Endothelial cell of umbilical vein (primary cell): Measurements from ENCODE around the gene SERPINE1. TPM values are rescaled to one million over a fixed set of nuclear protein-coding genes. Genes with fewer than 3 reads are reported as not detected.

Experiments
- BruUV-seq: library from RNA; stranded (reverse); fragments of 400-500 nt; replicated peaks from 2 replicates; lab custom pipeline; 2021; lab: Mats Ljungman, UMichigan
- CTCF ChIA-PET: fragments of 300-600, 350-600 bp; sonication (Branson Sonifier 250); formaldehyde crosslinking; loops from one replicate; lab custom pipeline; 2021; ENCODE audit warnings: antibody characterized with exemption, inconsistent platforms; lab: Charles Lee
- POLR2A ChIA-PET: fragments of 300-600, 350-600 bp; sonication (Branson Sonifier 250); formaldehyde crosslinking; loops from one replicate; lab custom pipeline; 2021; ENCODE audit warnings: antibody characterized with exemption, inconsistent platforms; lab: Charles Lee
- DNase-seq: peaks from one replicate; pipeline ENCODE4 v3.0.0-alpha.2; 2011; ENCODE audit warnings: low read depth, low spot score
- FAIRE-seq: peaks from 2 replicates; lab custom pipeline; 2011; peaks lifted over from hg19 to GRCh38; lab: Jason Lieb, UNC
- H2AFZ ChIP-seq: 2 replicates; pipeline ENCODE4 v1.6.0; 2012; ENCODE audit warnings: low read depth, low read length, control low read depth, inconsistent platforms
- H3K27ac ChIP-seq: 2 replicates; pipeline ENCODE4 v1.5.1; 2011; ENCODE audit warnings: low read depth, mild to moderate bottlenecking, control low read depth, low read length, moderate library complexity; ENCODE audit not compliant: insufficient read depth
- H3K27me3 ChIP-seq, 2 experiments: 2 replicates each; pipeline versions ENCODE4 v1.6.0 to v1.6.1; 2011; ENCODE audit warnings: low read length in 2 of 2, mixed read lengths in 1 of 2; ENCODE audit not compliant: control insufficient read depth in 2 of 2, insufficient read depth in 2 of 2
- H3K36me3 ChIP-seq, 2 experiments: 2 replicates in 1 of 2; 3 replicates in 1 of 2; pipeline ENCODE4 v1.5.1; 2011; ENCODE audit warnings: low read length in 2 of 2, mild to moderate bottlenecking in 1 of 2, moderate library complexity in 1 of 2; ENCODE audit not compliant: control insufficient read depth in 2 of 2, insufficient read depth in 2 of 2; ENCODE audit errors: extremely low read depth in 1 of 2
- H3K4me1 ChIP-seq: 3 replicates; pipeline ENCODE4 v1.5.1; 2011; ENCODE audit warnings: mild to moderate bottlenecking, low read length; ENCODE audit not compliant: control insufficient read depth, insufficient read depth; ENCODE audit errors: extremely low read depth
- H3K4me2 ChIP-seq: 2 replicates; pipeline ENCODE4 v1.6.1; 2011; ENCODE audit warnings: low read length, control low read depth, mixed read lengths; ENCODE audit not compliant: insufficient read depth
- H3K4me3 ChIP-seq, 3 experiments: fragments of 200-600 bp in 1 of 3; sonication (generic), shearing (Covaris generic) in 1 of 3; replicated peaks in 1 of 3; 2 replicates each; pipeline ENCODE4 v1.5.1; 2011 to 2016; ENCODE audit warnings: control low read depth in 3 of 3, low read length in 3 of 3, mild to moderate bottlenecking in 2 of 3, inconsistent platforms in 1 of 3, low read depth in 1 of 3, moderate library complexity in 1 of 3; ENCODE audit not compliant: insufficient read depth in 1 of 3
- H3K79me2 ChIP-seq: 2 replicates; pipeline ENCODE4 v1.6.0; 2012; ENCODE audit warnings: low read length, inconsistent platforms; ENCODE audit not compliant: control insufficient read depth, insufficient read depth
- H3K9ac ChIP-seq: replicated peaks from 2 replicates; pipeline ENCODE3; 2011; ENCODE audit warnings: low read length, control low read depth; ENCODE audit not compliant: insufficient read depth; ENCODE audit errors: extremely low read depth
- H3K9me1 ChIP-seq: replicated peaks from 3 replicates; pipeline ENCODE4 v1.6.0; 2011; ENCODE audit warnings: mild to moderate bottlenecking, low read length; ENCODE audit not compliant: control insufficient read depth, insufficient read depth; ENCODE audit errors: extremely low read depth
- H3K9me3 ChIP-seq: replicated peaks from 2 replicates; pipeline ENCODE4 v1.5.1; 2012; ENCODE audit warnings: low read length, inconsistent platforms; ENCODE audit not compliant: control insufficient read depth, insufficient read depth
- H4K20me1 ChIP-seq: replicated peaks from 2 replicates; pipeline ENCODE3; 2011; ENCODE audit warnings: mild to moderate bottlenecking, low read length; ENCODE audit not compliant: control insufficient read depth, insufficient read depth; ENCODE audit errors: extremely low read depth
- CTCF ChIP-seq, 2 donors: IDR thresholded peaks; 1 replicate in 1 of 2; 2 replicates in 1 of 2; pipeline ENCODE4 v1.5.1; 2011; ENCODE audit warnings: low read length in 2 of 2, mild to moderate bottlenecking in 2 of 2, moderate library complexity in 2 of 2, control low read depth in 1 of 2, inconsistent platforms in 1 of 2, low read depth in 1 of 2; ENCODE audit not compliant: insufficient read depth in 1 of 2; ENCODE audit errors: extremely low read depth in 1 of 2
- EZH2 ChIP-seq: IDR thresholded peaks from 2 replicates; pipeline ENCODE4 v1.6.1; 2012; ENCODE audit warnings: borderline replicate concordance, low read depth, mild to moderate bottlenecking, moderate library complexity, low read length, inconsistent platforms; ENCODE audit not compliant: severe bottlenecking
- FOS ChIP-seq: IDR thresholded peaks from 2 replicates; pipeline ENCODE4 v1.6.1; 2011; ENCODE audit warnings: mild to moderate bottlenecking, low read length, moderate library complexity, borderline replicate concordance; ENCODE audit not compliant: insufficient read depth
- GATA2 ChIP-seq: IDR thresholded peaks from 2 replicates; pipeline ENCODE4 v1.7.0; 2011; ENCODE audit warnings: low read depth, mild to moderate bottlenecking, moderate library complexity, mixed read lengths, low read length; ENCODE audit not compliant: insufficient read length, insufficient read depth
- JUN ChIP-seq: IDR thresholded peaks from 2 replicates; pipeline ENCODE4 v1.6.1; 2011; ENCODE audit warnings: borderline replicate concordance, low read depth; ENCODE audit not compliant: insufficient read length, insufficient read depth
- MAX ChIP-seq: IDR thresholded peaks from 2 replicates; pipeline ENCODE4 v1.6.1; 2011; ENCODE audit not compliant: insufficient read depth, insufficient read length
- MYC ChIP-seq: IDR thresholded peaks from one replicate; pipeline ENCODE4 v1.6.1; 2011; ENCODE audit warnings: mild to moderate bottlenecking, low read depth, low read length
- POLR2A ChIP-seq: IDR thresholded peaks from 2 replicates; pipeline ENCODE4 v1.6.1; 2012; ENCODE audit warnings: low read depth, mild to moderate bottlenecking, control low read depth, low read length
- POLR2AphosphoS5 ChIP-seq: IDR thresholded peaks from 2 replicates; pipeline ENCODE4 v1.6.1; 2012; ENCODE audit warnings: low read depth, mild to moderate bottlenecking, control low read depth, low read length, moderate library complexity; ENCODE audit not compliant: insufficient read depth
- dilution Hi-C: fragments of 300-500 bp; cut with MboI; formaldehyde crosslinking; loops from one replicate; pipeline ENCODE4 v1.15.0; 2019; ENCODE audit warnings: low sequenced_read_pairs; ENCODE audit not compliant: extremely low pct_ligation_motif_present
- intact Hi-C: fragments of 100-400 bp; cut with micrococcal nuclease; formaldehyde crosslinking; loops from one replicate; pipeline ENCODE4 v1.10.0; 2022
- polyA plus RNA-seq, 4 experiments: library from polyadenylated mRNA; depleted of rRNA in 3 of 4; stranded (reverse) in 3 of 4; unstranded in 1 of 4; fragments of >200 nt; gene quantifications; 2 replicates each; pipeline versions ENCODE4 v1.2.1 to v1.2.3, GENCODE V29; 2011 to 2012; ENCODE audit warnings: missing spikeins in 1 of 4
- total RNA-seq: library from RNA; stranded (reverse); gene quantifications from 2 replicates; pipeline ENCODE4 v1.2.3, GENCODE V29; 2021

The SERPINE1 gene
- total and polyA plus RNA-seq, 2 donors (not counting 3 experiments of a cell fraction or from before 2014, with no cell fraction given), result 2,296 to 4,637 TPM

DNA sequence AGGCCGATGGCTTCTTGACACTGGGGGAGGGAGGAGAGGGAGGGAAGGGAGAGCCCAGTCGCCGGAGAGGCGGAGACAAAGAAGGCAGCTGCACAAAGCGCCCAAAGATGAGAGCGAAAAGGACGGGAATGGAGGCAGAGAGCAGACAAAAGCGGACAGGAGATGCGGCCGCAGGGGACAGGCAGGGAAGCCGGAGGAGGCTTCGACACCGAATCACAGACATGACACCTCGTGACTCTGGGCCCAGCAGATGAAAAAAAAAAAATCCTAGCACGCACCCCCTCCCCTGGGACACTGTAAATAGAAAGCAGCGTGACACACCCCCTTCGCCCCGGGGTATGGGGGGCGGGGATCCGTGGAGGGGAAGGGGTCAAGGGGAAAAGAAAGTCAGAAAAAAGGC is 52.2 kb downstream of the SERPINE1 start:
- H3K4me2 ChIP-seq, result no peak overlapping the region
- TF ChIP-seq CTCF (IDR thresholded peaks at IDR 0.05; ENCODE audit: extremely low read depth in 1 of 2, insufficient read depth in 1 of 2, low read depth in 1 of 2, low read length in 2 of 2) (no peak), POLR2A (no peak), GATA2 (no peak), EZH2 (no peak), JUN (no peak), FOS (no peak), MYC (no peak), MAX (no peak), POLR2AphosphoS5 (no peak)
- ChIA-PET POLR2A (no interaction called here), CTCF (interaction anchor here (0.7 to 6.3 kb wide), 3 partner anchors 13 to 139 kb away, joined by 4 to 39 read pairs (median 9); no protein-coding TSS in a partner anchor)
- no peaks in the 10 kb centered on the region for H4K20me1 ChIP-seq
- no peaks in the 10 kb centered on the region for H3K4me1 ChIP-seq
- H3K9me3 ChIP-seq, result no peaks in the 10 kb centered on the region
- H3K27ac ChIP-seq, result no peak overlapping the region
- dilution Hi-C loops, result no loop called here
- H3K4me3 ChIP-seq, result no peak overlapping the region
- no peak for FAIRE-seq
- no peak overlapping the region for H2AFZ ChIP-seq
- H3K9me1 ChIP-seq, result no peaks in the 10 kb centered on the region
- intact Hi-C loops, result loop anchor here (10.0 kb wide), 1 partner anchor 556 kb away; no protein-coding TSS in a partner anchor
- no peak for DNase-seq
- H3K36me3 ChIP-seq, result no peaks in the 10 kb centered on the region
- peaks cover 47 to 58% of the 10 kb centered on the region in 2 experiments for H3K27me3 ChIP-seq
- no peaks in the 10 kb centered on the region for H3K79me2 ChIP-seq
- BruUV-seq, result no TSS peak
- no peak overlapping the region for H3K9ac ChIP-seq
